Stimulated activated naive CD8-positive, alpha-beta T cell treated with anti-CD3 and anti-CD28 coated beads, Interleukin-15, Interleukin-2, amounts not matched to agents 100 U/mL and 50 U/mL, for 24 hours (primary cell): ENCODE results near the gene TMEM60.
A peak's percentile ranks its signal among the peaks of the same experiment; 100 is the strongest.
"Not testable (repeated sequence)": the region's sequence is repeated elsewhere in the genome, so short reads cannot be mapped to it uniquely, and the experiment has no call there.

Experiments used
- ATAC-seq: fragments of 150-1000 bp; cut with Tn5 transposase; one replicate; pipeline ENCODE4 v1.10.0; 2021
- DNase-seq: peaks from one replicate; pipeline ENCODE4 v3.0.0; 2021

The TMEM60 gene

DNA sequence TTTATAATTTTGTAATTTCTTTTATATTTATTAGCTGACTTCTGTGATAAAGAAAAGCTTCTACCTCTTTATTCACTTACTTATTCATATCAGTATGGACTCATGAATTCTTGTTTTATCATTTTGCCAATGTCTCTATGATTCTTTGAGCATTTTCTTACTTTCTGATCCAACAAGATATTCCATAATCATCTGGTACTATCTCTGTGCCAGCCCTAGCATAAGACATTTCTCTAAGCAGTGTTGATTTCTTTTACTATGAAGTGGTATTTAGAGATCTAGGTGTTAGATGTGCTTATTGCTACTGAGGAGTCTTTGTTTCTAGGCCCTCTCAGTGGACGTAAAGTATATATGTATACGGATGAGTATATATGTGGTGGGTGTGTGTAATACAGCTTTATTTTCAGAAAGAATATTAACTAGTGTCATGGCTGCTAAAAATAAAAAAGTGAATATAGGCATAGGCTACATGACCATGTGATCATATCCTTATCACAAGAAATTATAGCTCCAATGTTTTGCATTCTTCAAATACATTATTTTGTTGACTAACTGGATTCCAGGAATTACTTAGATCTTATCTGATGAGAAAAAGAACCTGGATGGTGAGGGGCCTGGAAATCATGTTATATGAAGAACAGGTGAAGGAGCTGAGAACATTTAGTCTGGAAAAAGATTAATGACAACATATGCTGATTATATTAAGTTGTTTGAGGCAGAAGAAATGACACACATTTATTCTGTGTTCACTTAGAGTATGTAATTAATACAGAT lies 13.5 kb upstream of the TMEM60 start:
- DNase-seq (no peak), ATAC-seq (no peak)

DNA sequence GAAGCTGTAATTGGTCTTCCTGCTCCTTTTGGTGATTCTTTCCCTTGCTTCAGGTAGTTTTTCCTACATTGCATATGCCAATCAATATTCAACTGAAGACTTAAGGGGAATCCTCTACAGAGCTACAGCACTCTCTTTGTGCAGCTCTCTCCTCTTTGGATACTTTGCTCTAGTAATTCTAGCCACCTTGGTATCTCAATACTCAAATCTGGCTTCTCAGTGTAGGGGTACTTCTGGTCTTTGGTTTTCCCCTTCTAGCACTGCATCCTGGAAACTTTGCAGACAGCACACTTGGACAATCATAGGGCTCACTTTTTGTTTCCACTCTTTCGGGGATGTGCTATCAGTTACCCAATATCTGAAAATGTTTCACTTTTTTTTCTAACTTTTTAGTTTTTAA lies 10.3 kb upstream of the TMEM60 start:
- ATAC-seq: no peak
- no peak for DNase-seq

DNA sequence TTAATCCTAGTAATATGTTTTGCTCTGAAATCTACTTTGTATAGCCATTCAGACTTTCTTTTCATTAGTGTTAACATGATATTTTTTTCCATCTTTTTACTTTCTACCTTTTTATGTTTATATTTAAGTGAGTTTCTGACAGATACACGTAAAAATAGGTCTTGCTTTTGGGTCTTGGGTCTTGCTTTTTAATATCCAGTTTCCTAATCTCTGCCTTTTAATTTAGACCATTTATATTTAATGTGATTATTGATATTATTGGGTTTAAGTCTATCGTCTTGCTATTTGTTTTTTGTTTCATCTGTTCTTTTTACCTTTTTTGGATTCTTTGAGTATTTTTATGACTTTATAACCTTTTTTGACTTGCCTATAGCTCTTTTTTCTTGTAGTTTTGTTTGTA lies 8.2 kb upstream of the TMEM60 start:
- DNase-seq (no peak), ATAC-seq (no peak)

DNA sequence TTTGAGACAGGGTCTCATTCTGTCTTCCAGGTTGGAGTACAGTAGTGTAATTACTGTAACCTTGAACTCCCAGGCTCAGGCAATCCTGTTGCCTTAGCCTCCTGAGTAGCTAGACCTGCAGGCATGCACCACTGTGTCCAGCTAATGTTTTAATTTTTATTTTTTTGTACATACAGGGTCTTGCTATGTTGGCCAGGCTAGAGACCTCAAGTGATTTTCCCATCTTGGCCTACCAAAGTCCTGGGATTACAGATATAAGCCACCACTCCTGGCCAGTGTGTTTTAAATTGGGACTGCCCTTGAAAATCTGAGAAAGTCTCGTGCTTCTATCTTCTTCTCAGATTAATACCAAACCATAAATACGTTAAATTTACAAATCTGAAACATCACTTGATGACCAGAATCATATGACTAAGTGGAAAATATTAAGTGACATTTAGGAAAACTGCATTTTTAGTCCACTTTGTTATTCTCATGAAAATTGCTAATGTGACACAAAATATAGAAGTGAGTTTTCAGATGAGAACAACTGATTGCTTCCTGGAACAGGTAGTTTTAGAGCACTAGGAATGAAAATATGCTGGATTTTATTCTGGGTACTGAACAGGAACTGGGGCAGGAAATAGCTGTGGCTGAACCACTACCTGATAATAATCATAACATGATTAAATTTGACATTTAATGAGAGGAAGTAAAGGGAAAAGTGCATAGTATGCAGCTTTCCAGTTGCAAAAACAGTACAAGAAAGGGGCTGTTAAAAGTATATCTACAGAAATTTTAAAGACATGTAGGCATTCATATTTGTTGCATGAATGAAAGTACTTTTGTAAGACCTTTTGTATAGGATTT lies 4.5 kb upstream of the TMEM60 start:
- ATAC-seq (no peak), DNase-seq (no peak)

DNA sequence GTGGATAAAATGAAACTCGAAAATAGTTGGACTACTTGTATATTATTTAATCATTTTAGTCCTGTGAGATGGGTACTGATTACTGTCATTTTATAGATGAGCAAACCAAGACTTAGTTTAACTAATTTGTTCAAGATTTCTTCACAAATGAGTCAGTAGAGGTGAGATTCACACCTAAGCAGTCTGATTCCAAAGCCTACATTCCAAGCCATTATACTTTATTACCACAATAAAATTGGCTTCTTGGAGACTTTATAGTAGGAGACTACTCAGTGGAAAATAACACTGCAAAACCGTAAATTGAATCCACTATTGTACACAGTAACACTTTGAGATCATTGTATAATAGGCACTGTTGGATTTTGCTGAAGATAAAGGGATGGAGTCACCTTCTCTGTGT lies 2.5 kb upstream of the TMEM60 start:
- DNase-seq (no peak), ATAC-seq (no peak)

DNA sequence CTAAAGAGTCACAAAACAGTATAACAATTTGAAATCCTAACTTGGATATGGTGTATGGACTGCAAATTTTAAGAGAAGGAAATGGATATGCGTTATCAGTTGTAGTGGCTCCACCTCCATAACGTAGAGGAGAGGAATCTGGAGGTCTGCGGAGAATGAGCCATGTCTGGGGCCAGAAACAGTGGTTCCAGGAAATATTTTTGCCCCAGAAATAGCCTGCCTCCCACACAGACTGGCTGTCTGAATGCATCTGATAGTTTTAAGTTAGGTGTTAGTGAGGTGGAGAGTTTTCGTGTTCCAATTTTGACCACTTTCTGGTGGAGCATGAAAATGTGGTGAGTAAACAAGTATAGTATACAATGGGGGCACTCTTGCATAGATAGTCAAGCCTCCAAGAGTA lies 1.9 kb upstream of the TMEM60 start:
- ATAC-seq (no peak), DNase-seq (no peak)

DNA sequence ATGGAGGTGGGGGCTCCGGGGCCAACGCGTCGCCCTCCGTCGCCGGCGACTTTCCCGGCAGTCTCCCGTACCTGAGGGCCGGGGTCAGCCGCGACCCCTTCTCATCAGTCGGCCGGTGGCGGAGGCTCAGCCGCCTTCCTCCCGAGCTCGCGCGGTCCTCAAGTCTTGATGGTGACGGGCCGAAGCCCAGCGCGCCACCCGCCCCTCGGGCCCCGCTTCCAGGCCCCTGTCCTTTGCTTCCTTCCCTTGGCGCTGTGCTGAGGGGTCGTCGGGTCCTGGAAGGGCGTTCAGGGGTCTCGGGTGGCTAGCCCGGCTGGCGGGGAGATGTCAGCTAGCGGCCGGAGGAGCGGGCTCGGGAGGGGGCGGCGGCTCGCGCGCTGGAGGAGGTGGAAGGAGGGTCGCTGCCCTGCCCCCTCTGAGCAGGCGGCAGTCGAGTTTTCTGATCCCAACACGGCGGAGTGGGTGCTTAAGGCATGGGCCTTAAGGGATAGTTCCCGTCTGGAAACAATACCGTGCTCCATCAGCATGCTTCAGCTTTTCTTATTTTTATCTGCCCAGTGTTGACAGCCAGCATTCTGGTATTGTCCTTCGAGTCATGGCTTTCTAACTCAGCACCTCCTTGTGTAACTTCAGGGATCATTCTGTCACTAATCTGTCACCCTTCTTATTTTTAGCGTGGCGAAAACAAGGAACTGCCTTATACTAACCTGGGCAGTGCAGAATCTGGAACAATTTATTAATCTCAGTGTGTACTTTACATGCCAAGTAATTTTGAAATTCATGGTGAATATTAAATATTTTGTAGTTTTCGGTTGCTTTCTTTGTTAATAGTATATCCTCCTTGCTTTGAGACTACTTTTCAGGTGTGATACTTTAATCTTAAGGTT lies 1.1 kb upstream of the TMEM60 start:
- peak; percentile 44 for DNase-seq
- no peak for ATAC-seq

DNA sequence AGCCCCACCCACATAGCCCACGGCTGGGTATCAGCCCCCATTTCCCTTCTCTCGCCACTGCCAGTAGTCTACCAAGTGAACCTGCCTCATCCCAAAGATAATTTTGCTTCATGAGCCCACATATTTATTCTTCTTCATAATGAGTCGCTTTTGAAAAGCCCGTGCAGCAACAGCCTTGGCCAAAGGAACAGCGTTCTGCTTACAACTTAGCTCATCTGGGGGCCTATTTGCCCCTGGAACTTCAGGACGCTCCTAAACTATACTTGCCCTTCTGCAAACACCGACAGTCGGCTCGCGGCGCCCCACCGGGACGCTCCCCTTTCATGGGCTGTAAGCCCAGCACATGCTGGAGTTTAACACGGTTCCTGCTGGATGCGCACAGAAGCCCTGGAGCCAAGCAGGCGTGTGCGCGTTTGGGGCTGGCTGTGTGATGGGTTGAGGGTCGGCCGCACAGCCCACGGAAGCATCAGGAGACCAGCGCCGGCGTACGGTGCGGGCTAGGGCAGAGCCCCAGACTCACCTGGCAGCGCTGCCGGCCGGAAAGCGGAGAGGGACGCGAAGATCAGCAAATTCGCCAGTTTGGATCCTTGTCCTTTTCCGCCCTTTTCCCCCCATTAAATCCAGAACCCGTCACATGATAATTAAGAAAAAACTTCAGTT lies 370 bp downstream of the TMEM60 start:
- DNase-seq (no peak), ATAC-seq (peak; percentile 26)

DNA sequence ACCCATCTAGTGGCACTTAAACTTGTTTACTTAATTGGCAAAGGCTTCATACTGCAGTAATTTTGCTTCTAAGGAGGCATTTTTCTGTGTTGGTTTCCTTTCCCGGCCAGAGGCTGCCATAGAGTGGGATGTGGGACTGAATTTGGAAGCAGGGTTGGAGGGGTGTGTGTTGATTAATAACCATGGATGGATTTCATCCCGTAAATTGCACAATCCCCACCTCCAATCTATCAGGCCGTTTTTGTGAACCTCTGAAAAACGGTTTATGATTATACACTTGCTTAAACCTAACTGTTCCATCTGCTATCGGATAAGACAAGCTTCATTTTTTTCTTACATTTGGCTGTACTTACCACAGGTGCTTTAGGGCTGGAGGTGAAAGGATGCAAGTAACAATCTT lies 1.3 kb downstream of the TMEM60 start:
- no peak for ATAC-seq
- DNase-seq: no peak

DNA sequence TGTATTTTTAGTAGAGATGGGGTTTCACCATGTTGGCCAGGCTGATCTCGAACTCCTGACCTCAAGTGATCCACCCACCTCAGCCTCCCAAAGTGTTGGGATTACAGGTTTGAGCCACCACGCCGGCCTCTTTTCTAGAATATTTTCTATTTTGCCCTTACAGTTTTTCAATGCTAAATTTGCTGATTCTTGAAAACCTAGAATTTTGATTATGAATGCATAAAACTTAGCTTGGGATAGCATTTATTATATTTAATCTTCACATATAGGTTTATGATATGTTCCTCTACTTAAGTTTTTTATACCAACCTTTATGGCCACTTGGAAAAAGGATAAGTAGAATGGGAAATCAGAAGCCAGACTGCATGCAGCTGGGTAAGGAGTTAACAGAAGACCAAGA lies 2.1 kb downstream of the TMEM60 start:
- no peak for ATAC-seq
- no peak for DNase-seq

DNA sequence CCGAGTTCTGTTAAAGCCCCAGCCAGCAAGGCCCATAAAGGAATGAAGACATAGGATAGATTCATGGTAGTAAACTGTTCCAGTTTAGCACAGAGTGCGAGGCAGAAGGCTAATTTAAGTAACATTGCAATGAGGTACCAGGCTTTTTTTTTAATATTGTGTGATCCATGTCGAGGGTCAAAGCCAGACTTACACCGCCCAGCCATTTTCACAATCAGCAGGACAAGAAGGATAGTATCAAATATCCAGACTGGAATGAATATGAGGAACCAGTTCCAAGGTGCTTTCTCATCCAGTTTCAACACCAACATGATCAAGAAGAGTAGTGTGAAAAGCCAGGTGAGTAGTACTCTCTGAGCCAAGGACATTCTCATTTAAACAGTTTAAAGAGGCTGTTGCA lies 4.2 kb downstream of the TMEM60 start:
- ATAC-seq (no peak), DNase-seq (no peak)

DNA sequence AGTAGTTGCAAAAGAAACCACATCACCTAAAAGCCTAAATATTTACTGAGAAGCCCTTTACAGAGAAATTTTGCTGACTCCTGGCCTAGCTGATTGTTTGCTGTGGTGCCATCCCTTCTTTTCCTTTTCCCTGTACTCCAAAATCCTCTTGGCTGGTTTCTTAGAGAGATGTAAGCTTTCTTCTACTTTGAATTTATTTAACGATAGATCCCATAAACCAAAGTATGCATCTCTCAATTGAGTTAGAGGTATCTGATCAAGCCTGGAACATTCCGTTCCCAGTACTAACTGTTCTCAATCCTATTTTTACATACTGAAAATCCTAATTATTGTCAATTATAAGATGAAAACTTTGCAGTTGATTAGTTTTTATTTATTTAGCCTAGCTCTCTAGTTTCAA lies 6.3 kb downstream of the TMEM60 start:
- ATAC-seq: no peak
- DNase-seq: no peak

DNA sequence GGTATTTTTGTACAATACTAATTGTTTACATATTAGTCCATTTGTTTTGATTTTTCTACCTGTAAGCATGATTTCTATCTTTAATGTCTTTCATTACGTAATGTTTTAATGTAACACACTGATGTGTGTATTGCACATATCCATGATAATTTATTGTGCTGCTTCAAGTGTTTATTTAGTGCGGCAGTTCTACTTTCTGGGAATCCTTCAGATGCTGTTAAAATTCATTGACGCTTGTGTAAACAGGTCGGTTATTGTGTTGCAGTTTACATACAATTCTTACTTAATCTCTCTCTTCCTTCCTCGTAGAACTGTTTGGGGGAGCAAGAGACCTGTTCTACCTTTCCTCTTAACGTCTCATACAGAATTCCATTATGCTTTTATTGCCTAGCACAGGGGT lies 6.9 kb downstream of the TMEM60 start:
- ATAC-seq (no peak), DNase-seq (no peak)

DNA sequence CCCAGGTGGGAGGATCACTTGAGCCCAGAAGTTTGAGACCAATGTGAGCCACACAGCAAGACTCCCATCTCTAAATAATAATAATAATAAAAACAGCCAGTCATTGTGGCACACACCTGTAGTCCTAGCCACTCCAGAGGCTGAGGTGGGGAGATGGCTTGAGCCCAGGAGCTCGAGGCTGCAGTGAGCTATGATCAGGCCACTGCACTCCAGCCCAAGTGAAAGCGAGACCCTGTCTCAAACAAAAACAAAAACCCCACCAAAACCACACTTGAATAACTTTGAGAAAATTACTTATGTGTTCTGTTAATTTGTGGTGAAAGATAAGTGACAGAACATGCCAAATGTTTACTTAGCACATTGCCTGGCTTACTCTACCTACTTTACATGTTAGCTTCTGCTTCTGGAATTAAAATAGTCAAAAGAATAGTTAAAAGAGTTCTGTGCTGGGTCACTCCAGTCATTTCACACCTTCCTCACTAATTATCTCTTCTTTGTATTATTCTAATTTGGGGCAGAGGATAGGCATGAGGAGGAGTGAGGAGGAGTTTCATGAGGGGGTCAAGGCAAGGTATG lies 9.8 kb downstream of the TMEM60 start:
- DNase-seq (no peak), ATAC-seq (no peak)

DNA sequence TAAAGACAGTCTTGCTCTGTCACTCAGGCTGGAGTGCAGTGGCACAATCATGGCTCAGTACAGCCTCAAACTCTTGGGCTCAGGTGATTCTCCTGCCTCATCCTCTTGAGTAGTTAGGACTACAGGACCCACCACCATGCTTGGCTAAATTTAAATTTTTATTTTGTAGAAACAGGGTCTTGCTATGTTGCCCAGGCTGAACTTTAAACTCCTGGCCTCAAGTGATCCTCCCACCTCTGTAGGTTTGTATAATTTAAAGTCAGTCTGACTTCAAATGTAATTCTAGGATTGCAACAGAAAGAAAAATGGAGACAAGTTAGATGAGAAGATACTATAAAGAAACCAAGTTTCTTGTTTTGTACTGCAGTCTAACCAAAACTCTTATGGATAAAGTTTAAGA lies 11.5 kb downstream of the TMEM60 start:
- no peak for ATAC-seq
- no peak for DNase-seq

DNA sequence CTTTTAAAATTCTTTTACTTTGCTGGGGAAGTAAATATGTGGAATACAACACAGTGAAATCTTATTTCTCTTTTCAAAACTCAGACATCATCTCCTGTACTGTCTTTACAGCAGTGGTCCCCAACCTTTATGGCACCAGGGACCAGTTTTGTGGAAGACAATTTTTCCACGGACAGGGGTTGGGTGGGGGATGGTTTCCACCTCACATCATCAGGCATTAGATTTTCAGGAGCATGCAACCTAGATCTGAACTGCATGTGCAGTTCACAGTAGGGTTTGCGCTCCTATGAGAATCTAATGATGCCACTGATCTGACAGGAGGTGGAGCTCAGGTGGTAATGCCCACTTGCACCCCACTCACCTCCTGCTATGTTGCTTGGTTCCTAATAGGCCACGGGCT lies 12.2 kb downstream of the TMEM60 start:
- DNase-seq: no peak
- ATAC-seq: no peak

DNA sequence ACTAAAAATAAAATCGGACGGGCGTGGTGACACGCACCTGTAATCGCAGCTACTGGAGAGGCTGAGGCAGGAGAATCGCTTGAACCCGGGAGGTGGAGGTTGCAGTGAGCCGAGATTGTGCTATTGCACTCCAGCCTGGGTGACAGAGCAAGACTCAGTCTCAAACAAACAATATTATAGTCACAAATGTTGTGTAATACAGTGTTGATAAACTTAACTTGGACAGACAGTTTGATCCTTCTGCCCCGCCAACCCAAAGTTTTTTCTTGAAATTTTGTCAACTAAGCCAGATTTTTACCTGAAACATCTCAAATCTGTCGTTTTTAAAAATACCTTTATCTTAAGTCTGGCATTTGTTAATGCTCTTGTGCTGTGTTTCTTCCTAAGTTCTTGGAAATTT lies 13.8 kb downstream of the TMEM60 start:
- not testable (repeated sequence) for ATAC-seq, DNase-seq

DNA sequence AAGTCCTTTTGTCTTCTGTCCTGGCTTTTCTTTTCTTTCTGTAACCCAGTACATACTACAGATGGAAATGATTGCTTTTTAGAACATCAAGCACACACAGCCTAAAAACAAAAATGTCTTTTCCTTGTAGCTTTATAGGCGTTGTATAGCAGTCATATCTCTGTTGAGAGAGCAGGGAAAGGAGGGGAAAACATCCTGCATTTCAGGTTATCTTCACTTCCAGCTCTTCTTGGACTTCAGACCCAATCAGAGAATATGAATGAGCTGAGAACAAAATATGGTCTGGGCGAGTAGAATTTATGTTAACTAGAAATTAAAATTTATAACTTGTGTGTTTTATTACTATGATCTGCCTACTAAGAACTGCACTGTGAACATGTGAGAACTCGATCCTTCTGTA lies 14.7 kb downstream of the TMEM60 start:
- no peak for DNase-seq
- no peak for ATAC-seq

DNA sequence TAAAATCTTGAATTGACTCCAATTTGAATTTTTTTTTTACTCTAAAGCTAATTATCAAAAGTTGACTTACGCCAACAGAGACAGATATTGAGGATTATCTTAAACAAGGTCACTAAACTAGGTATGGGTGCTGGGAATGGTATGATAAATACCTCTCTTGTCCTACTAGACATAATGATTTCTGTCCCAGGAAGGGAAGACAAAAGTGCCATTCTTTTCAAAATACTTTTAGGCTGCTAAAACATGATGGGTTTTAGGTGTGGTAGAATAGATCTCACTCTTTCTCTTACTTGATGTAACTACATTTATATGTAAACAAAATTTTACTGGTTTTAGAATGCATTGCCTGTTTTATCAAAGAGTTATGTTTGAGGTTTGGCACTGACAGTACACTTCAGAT lies 15.1 kb downstream of the TMEM60 start:
- DNase-seq (no peak), ATAC-seq (no peak)

DNA sequence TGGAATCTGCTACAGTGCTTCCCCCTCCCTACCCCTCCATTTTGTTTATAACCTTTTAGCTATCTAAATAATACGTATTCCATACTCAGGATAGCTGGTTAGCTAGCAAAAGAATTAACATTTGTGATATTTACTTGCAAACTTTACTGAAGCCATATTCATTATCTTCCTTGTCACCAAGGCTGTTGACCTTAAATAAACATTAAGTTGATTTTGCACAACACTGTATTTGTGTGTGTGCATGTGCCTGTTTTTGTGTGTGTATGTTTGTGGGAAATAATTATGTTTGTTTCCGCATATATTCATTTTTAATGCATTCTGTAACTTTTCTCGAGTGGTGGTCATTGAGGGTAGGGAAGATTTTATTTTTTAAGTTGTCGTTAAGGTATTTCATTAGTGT lies 15.9 kb downstream of the TMEM60 start:
- ATAC-seq (no peak), DNase-seq (no peak)

DNA sequence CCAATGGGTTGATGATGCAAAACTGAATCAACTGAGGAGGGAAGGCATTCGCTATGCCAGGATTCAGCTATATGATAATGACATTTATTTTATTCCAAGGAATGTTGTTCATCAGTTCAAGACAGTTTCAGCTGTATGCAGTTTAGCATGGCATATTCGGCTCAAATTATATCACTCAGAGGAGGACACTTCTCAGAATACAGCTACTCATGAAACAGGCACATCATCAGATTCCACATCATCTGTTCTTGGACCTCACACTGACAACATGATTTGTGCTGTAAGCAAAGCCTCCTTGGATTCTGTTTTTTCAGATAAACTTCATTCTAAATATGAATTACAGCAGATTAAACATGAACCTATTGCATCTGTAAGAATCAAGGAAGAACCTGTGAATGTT lies 19.7 kb downstream of the TMEM60 start:
- no peak for DNase-seq
- no peak for ATAC-seq

DNA sequence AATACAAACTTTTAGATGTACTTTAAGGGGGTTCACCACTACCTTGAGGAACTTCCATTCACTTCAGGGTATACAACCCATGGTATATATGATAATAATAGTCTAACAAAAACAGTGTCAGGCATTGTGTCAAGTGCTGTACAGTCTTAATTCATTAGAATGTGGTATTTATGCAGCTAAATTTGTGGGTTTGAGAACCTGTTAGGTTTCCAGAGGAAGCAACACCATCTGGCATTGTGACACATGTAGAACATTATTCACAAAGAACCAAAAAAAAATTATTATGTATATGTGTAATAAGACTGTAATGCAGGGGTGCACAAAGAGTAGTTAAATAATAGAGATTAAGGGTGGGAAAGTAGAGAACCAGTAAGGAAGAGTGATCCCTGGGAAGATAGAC lies 26.3 kb downstream of the TMEM60 start:
- ATAC-seq: no peak
- DNase-seq: no peak
